Activated T-cell treated with anti-CD3 and anti-CD28 coated beads, Interleukin-2, amount 50 U/mL, for 48 hours (primary cell): Measurements from ENCODE around the gene SFI1.
"Not testable (repeated sequence)": the region's sequence is repeated elsewhere in the genome, so short reads cannot be mapped to it uniquely, and the experiment has no call there.

Experiments
- DNase-seq, 2 experiments: peaks; one replicate each; pipeline ENCODE4 v3.0.0-alpha.2; 2020

SFI1 gene

GRCh38 chr22:31590161-31590560 lies 93.8 kb downstream of the SFI1 start:
- not testable (repeated sequence) for DNase-seq

GRCh38 chr22:31595271-31595670 lies 98.9 kb downstream of the SFI1 start:
- no peak for DNase-seq

GRCh38 chr22:31602259-31602952 lies 106.1 kb downstream of the SFI1 start:
- no peak for DNase-seq

GRCh38 chr22:31603081-31603525 lies 106.8 kb downstream of the SFI1 start:
- no peak for DNase-seq

GRCh38 chr22:31603574-31603973 lies 107.2 kb downstream of the SFI1 start:
- no peak for DNase-seq

- DNase-seq = no peak
These were observed 107.9 kb downstream of the SFI1 start for GRCh38 chr22:31604137-31604705.

- DNase-seq = no peak
These were observed 108.7 kb downstream of the SFI1 start for GRCh38 chr22:31604746-31605705.

- DNase-seq = no peak
These were observed 109.7 kb downstream of the SFI1 start for GRCh38 chr22:31605851-31606585.

- no peak for DNase-seq
These were observed 111.4 kb downstream of the SFI1 start for GRCh38 chr22:31607696-31608095.

GRCh38 chr22:31609716-31610115 lies 113.4 kb downstream of the SFI1 start:
- no peak for DNase-seq

- DNase-seq = no peak
These were observed 114.3 kb downstream of the SFI1 start for GRCh38 chr22:31610611-31611010.

- DNase-seq = no peak
These were observed 114.9 kb downstream of the SFI1 start for GRCh38 chr22:31611061-31611760.

- no peak for DNase-seq
These were observed 116.6 kb downstream of the SFI1 start for GRCh38 chr22:31612891-31613285.

- no peak for DNase-seq
These were observed 117.1 kb downstream of the SFI1 start for GRCh38 chr22:31613286-31613903.

- DNase-seq = no peak
These were observed 117.6 kb downstream of the SFI1 start for GRCh38 chr22:31613904-31614296.

- DNase-seq = no peak
These were observed 118.6 kb downstream of the SFI1 start for GRCh38 chr22:31614781-31615490.

GRCh38 chr22:31615491-31615860 lies 119.1 kb downstream of the SFI1 start:
- peak in 1 of 2 experiments; percentile 30 for DNase-seq

- no peak for DNase-seq
These were observed 119.6 kb downstream of the SFI1 start for GRCh38 chr22:31615940-31616314.

- peak; percentile 49 to 65 for DNase-seq
These were observed 120.1 kb downstream of the SFI1 start for GRCh38 chr22:31616315-31616980.

GRCh38 chr22:31618057-31618456 lies 121.7 kb downstream of the SFI1 start:
- DNase-seq = no peak
